CD4-positive, CD25-positive, alpha-beta regulatory T cell (primary cell): ENCODE measurements around the gene ST3GAL3. TPM values are rescaled to one million over a fixed set of nuclear protein-coding genes. Genes with fewer than 3 reads are reported as not detected.

Source experiments
- ATAC-seq, 2 donors: fragments of 150-1000 bp; cut with Tn5 transposase; one replicate each; pipeline ENCODE4 v1.10.0; 2021; ENCODE audit warnings: low read depth in 2 of 2, moderate number of reproducible peaks in 2 of 2, moderate library complexity in 1 of 2
- DNase-seq, 3 donors: peaks; one replicate each; pipeline versions ENCODE4 v3.0.0 to v3.0.0-alpha.2; 2012 to 2022; ENCODE audit warnings: mixed read lengths in 1 of 3
- H3K27ac ChIP-seq: one replicate; pipeline ENCODE4 v1.7.0; 2013; ENCODE audit warnings: mild to moderate bottlenecking, low read length; ENCODE audit not compliant: insufficient read depth, poor library complexity, severe bottlenecking
- H3K27me3 ChIP-seq: one replicate; pipeline ENCODE4 v1.7.0; 2013; ENCODE audit warnings: low read length; ENCODE audit not compliant: control insufficient read depth, insufficient read depth
- H3K36me3 ChIP-seq: one replicate; pipeline ENCODE4 v1.7.0; 2013; ENCODE audit warnings: mild to moderate bottlenecking, low read length, moderate library complexity; ENCODE audit not compliant: control insufficient read depth, insufficient read depth
- H3K4me1 ChIP-seq: 2 replicates; pipeline ENCODE4 v1.7.0; 2013; ENCODE audit warnings: mild to moderate bottlenecking, low read length; ENCODE audit not compliant: insufficient read depth, control insufficient read depth, poor library complexity, severe bottlenecking
- H3K4me3 ChIP-seq: one replicate; pipeline ENCODE4 v1.7.0; 2013; ENCODE audit warnings: low read depth, mild to moderate bottlenecking, low read length, moderate library complexity
- H3K9me3 ChIP-seq, 2 experiments: 1 replicate in 1 of 2; 2 replicates in 1 of 2; pipeline ENCODE4 v1.7.0; 2013; ENCODE audit warnings: low read length in 2 of 2, mild to moderate bottlenecking in 1 of 2, moderate library complexity in 1 of 2; ENCODE audit not compliant: control insufficient read depth in 2 of 2
- H3K27ac Mint-ChIP-seq, 3 donors: one replicate each; pipeline ENCODE4 v1.8.0; 2020 to 2022; ENCODE audit warnings: mild to moderate bottlenecking in 3 of 3, mixed read lengths in 3 of 3, moderate library complexity in 2 of 3
- H3K27me3 Mint-ChIP-seq: one replicate; pipeline ENCODE4 v1.8.0; 2022; ENCODE audit warnings: mild to moderate bottlenecking, mixed read lengths
- H3K36me3 Mint-ChIP-seq: one replicate; pipeline ENCODE4 v1.8.0; 2020; ENCODE audit warnings: mixed read lengths
- H3K4me1 Mint-ChIP-seq, 4 donors: one replicate each; pipeline ENCODE4 v1.8.0; 2020 to 2022; ENCODE audit warnings: mixed read lengths in 4 of 4, mild to moderate bottlenecking in 1 of 4
- H3K4me3 Mint-ChIP-seq, 4 donors: one replicate each; pipeline ENCODE4 v1.8.0; 2020 to 2022; ENCODE audit warnings: mild to moderate bottlenecking in 4 of 4, mixed read lengths in 4 of 4, moderate library complexity in 3 of 4
- H3K9me3 Mint-ChIP-seq, 7 donors: one replicate each; pipeline ENCODE4 v1.8.0; 2020 to 2022; ENCODE audit warnings: mixed read lengths in 7 of 7, mild to moderate bottlenecking in 3 of 7, moderate library complexity in 2 of 7
- polyA plus RNA-seq, 4 donors: library from polyadenylated mRNA; unstranded; fragments of 300-500 nt; fragmentation: Illumina TruSeq; gene quantifications; one replicate each; pipeline ENCODE4 v1.2.3, GENCODE V29; 2021
- total RNA-seq: library from RNA; stranded (reverse); gene quantifications from one replicate; pipeline ENCODE4 v1.2.3, GENCODE V29; 2022

ST3GAL3 gene
- total and polyA plus RNA-seq, 5 donors from 2014 or later = 5.7 to 25.0 (median 8.5) TPM

DNA sequence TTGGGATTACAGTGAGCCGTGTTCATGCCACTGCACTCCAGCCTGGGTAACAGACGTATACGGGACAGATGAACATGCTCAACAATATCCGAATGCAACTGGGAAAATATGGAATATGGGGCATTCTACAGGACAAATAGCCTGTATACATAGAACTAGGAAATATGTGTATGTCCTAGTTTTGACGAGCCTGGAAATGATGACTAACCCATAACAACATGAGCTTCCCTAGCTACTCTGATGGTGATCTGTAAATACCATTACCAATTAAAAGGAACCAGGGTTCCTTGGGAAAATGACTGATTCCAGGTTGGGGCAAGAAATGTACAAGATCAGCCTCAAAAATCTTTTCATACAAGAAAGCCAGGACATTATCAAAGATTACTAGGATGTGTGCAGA lies 183.5 kb downstream of the ST3GAL3 start:
- Histone ChIP-seq H3K4me3 (no peak overlapping the region), H3K9me3 (no peaks in the 10 kb centered on the region), H3K27me3 (no peaks in the 10 kb centered on the region), H3K4me1 (no peaks in the 10 kb centered on the region), H3K36me3 (peaks cover 3% of the 10 kb centered on the region), H3K27ac (no peak overlapping the region)
- Mint-ChIP-seq H3K4me1 (peaks cover 0 to 4% (median 2%) of the 10 kb centered on the region in 4 donors), H3K27ac (no peak overlapping the region), H3K36me3 (peaks cover 23% of the 10 kb centered on the region), H3K27me3 (no peaks in the 10 kb centered on the region), H3K4me3 (no peak overlapping the region), H3K9me3 (no peaks in the 10 kb centered on the region)
- ATAC-seq (no peak), DNase-seq (no peak)

DNA sequence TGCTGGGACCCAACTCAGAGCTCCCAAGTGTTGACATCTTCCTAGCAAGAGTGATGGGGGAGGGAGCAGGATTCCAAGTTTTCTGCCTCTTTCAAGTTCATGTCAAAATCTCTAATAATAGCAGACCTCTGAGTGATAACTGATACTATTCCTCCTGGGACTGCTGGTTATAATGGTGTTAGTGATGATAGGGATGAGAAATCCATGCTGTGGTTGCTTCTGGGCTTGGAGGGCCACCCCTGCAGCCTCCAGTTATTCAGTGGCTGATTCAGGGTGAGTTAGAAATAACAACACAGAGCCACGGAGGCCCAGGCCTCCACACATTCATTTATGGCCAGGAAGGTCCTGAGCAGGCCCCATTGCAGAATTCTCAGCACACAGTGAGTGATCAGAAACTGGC lies 185.7 kb downstream of the ST3GAL3 start:
- ATAC-seq = no peak
- H3K9me3 ChIP-seq = no peaks in the 10 kb centered on the region
- H3K4me1 ChIP-seq = no peaks in the 10 kb centered on the region
- peaks cover 0 to 4% (median 2%) of the 10 kb centered on the region in 4 donors for H3K4me1 Mint-ChIP-seq
- H3K27me3 ChIP-seq = no peaks in the 10 kb centered on the region
- no peak overlapping the region for H3K27ac Mint-ChIP-seq
- H3K4me3 ChIP-seq = no peak overlapping the region
- H3K27ac ChIP-seq = no peak overlapping the region
- DNase-seq = no peak
- no peak overlapping the region for H3K4me3 Mint-ChIP-seq
- H3K36me3 Mint-ChIP-seq = peaks cover 31% of the 10 kb centered on the region
- H3K36me3 ChIP-seq = peaks cover 9% of the 10 kb centered on the region
- H3K9me3 Mint-ChIP-seq = no peaks in the 10 kb centered on the region
- no peaks in the 10 kb centered on the region for H3K27me3 Mint-ChIP-seq

DNA sequence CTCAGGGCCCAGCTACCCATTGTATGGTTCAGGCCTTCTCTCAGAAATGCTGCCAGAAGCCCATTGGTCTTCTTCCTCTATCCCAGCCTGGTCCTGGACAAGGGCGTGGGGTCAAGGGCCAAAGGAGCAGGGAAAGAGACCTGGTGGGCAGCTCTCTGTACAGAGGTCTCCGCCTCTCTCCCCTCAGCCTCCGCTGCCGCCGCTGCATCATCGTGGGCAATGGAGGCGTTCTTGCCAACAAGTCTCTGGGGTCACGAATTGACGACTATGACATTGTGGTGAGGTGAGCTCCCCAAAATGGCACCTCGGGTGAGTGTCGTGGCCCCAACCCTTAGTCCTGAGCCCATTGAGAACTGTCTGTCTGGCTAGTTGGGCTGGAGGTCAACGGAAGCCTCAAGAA lies 191.6 kb downstream of the ST3GAL3 start:
- no peak overlapping the region for H3K27ac Mint-ChIP-seq
- no peaks in the 10 kb centered on the region for H3K9me3 ChIP-seq
- peaks cover 9% of the 10 kb centered on the region for H3K36me3 ChIP-seq
- no peak overlapping the region for H3K27ac ChIP-seq
- H3K4me1 Mint-ChIP-seq = peaks cover 0 to 4% (median 0%) of the 10 kb centered on the region in 4 donors
- no peak for DNase-seq
- H3K36me3 Mint-ChIP-seq = peaks cover 47% of the 10 kb centered on the region
- no peaks in the 10 kb centered on the region for H3K9me3 Mint-ChIP-seq
- no peak for ATAC-seq
- no peak overlapping the region for H3K4me3 ChIP-seq
- no peaks in the 10 kb centered on the region for H3K27me3 Mint-ChIP-seq
- H3K27me3 ChIP-seq = no peaks in the 10 kb centered on the region
- no peak overlapping the region for H3K4me3 Mint-ChIP-seq
- no peaks in the 10 kb centered on the region for H3K4me1 ChIP-seq

DNA sequence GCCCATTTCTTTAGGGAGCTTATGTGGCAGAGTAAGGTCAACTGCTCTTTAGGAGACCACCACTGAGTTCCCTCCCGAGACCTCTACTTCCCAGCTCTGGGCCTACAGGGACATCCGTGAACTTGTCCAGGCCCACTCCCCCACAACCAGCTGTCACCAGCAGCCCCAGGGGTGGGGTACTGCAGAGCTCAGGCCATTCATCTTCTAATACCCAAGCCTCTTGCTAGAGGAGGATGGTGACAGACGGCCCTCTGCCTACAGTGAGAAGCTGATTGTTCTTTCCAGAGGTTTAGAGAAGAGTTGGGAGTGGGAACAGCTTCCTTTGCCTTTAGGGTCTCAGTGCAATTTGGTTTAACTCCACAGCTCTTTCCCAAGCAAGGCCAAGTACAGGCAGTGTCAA lies 193.1 kb downstream of the ST3GAL3 start:
- H3K27ac ChIP-seq = no peak overlapping the region
- H3K9me3 ChIP-seq = no peaks in the 10 kb centered on the region
- ATAC-seq (no peak), DNase-seq (no peak)
- Mint-ChIP-seq H3K4me3 (no peak overlapping the region), H3K27ac (peak overlapping the region in 1 of 3 donors; percentile 80), H3K36me3 (peaks cover 33% of the 10 kb centered on the region), H3K4me1 (no peaks in the 10 kb centered on the region), H3K9me3 (no peaks in the 10 kb centered on the region), H3K27me3 (no peaks in the 10 kb centered on the region)
- no peak overlapping the region for H3K4me3 ChIP-seq
- no peaks in the 10 kb centered on the region for H3K27me3 ChIP-seq
- H3K4me1 ChIP-seq = no peaks in the 10 kb centered on the region
- peaks cover 6% of the 10 kb centered on the region for H3K36me3 ChIP-seq

DNA sequence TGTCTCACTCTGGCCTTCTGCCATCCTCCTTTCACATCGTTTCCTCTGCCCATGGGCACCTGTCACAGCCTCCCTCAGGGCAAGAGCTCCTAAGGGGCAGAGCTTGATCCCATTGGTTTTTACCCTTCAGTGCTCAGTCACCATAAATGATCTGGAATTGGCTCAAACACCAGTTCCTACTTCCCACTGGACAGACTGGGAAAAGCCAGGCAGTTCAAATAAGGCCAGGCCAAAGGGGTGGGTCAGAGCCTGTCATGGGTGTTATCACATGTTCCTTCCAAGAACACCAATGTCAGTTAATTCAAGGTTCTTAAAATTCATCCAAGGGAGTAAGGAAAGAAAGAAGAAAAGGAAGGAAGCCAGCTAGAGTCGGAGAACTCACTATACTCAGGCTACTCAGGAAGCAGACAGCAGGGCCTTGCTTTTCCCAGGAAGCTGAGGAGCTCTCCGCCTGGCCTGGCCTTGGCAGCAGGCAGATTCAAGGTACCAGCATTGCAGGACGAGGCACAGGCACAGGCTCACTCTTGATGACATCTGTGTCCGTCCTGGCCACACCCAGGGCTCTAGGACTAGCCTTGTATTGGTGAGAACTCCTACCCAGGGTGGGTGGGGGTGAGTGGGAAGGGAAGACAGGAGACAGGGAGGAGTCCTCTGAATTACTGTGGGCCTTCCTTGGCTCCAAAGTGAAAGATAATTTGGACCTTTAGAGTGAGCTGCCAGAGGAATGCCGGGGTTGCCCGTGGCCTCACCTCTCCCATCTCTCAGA lies 194.0 kb downstream of the ST3GAL3 start:
- Histone ChIP-seq H3K27ac (no peak overlapping the region), H3K4me1 (no peaks in the 10 kb centered on the region), H3K4me3 (no peak overlapping the region), H3K9me3 (no peaks in the 10 kb centered on the region), H3K36me3 (peaks cover 3% of the 10 kb centered on the region), H3K27me3 (no peaks in the 10 kb centered on the region)
- DNase-seq = no peak
- Mint-ChIP-seq H3K27me3 (no peaks in the 10 kb centered on the region), H3K4me3 (no peak overlapping the region), H3K36me3 (peaks cover 27% of the 10 kb centered on the region), H3K4me1 (no peaks in the 10 kb centered on the region), H3K27ac (peak overlapping the region in 2 of 3 donors; percentile 14 to 42), H3K9me3 (no peaks in the 10 kb centered on the region)
- ATAC-seq = no peak

DNA sequence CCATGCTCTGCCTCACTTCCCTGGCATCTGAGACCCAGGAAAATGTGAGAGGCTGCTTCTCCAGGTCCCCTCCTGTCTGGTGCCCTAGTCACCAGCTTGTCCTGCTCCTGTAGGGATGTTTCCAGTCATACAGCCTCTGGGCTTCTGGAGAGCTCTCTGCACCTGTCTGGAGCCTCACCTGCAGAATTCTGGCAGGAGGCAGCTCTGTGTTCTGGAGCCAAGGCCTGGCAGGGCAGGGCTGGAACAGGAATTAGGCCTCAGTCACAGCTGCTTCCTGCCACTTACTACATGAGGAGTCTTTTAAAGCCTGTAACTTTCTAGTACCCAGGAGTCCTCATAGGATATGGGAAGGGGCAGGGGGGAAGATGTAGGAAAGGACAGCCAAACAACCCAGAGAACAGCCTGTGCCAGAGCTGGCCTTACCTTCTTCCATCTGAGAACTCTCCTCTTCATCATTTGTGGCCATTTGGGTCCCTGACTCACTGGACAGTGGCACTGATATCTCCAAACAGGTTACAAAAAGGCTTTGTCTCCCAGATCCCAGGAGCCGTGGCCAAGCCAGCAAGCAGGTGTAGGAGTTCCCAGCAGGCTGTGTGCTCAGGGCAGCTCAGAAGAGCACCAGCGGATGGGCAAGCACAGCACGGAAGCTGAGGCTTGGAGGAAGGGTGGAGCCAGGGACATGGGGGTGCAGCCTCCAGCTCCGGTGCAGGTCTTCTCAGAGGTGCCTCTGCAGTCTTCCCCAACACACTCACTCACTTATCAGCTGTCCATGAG lies 194.9 kb downstream of the ST3GAL3 start:
- DNase-seq (no peak), ATAC-seq (no peak)
- no peaks in the 10 kb centered on the region for H3K27me3 ChIP-seq
- Mint-ChIP-seq H3K4me3 (peak overlapping the region in 1 of 4 donors; percentile 70), H3K36me3 (peaks cover 33% of the 10 kb centered on the region), H3K9me3 (no peaks in the 10 kb centered on the region), H3K4me1 (peaks cover 0 to 3% (median 0%) of the 10 kb centered on the region in 4 donors), H3K27me3 (no peaks in the 10 kb centered on the region), H3K27ac (peak overlapping the region; percentile 47 to 85 (median 48))
- no peaks in the 10 kb centered on the region for H3K9me3 ChIP-seq
- H3K27ac ChIP-seq = no peak overlapping the region
- no peaks in the 10 kb centered on the region for H3K4me1 ChIP-seq
- no peak overlapping the region for H3K4me3 ChIP-seq
- H3K36me3 ChIP-seq = peaks cover 3% of the 10 kb centered on the region

DNA sequence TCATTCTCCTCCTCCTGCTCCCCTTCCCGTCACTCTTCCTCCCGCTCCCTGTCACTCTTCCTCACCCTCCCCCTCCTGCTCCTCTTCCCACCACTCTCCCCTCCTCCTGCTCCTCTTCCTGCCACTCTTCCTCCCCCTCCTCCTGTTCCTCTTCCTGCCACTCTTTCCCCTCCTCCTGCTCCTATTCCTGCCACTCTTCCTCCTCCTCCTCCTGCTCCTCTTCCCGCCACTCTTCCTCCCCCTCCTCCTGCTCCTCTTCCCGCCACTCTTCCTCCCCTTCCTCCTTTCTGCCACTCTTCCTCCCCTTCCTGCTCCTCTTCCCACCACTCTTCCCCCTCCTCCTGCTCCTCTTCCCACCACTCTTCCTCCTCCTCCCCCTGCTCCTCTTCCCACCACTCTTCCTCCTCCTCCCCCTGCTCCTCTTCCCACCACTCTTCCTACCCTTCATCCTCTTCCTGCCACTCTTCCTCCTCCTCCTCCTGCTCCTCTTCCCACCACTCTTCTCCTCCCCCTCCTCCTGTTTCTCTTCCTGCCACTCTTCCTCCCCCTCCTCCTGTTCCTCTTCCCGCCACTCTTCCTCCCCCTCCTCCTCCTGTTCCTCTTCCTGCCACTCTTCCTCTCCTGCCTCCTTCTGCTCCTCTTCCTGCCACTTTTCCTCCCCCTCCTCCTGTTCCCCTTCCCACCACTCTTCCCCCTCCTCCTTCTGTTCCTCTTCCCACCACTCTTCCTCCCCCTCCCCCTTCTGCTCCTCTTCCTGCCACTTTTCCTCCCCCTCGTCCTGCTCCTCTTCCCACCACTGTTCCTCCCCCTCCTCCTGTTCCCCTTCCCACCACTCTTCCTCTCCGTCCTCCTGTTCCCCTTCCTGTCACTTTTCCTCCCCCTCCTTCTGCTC lies 197.6 kb downstream of the ST3GAL3 start:
- H3K36me3 ChIP-seq = no peaks in the 10 kb centered on the region
- Mint-ChIP-seq H3K27ac (peak overlapping the region in 1 of 3 donors; percentile 40), H3K4me1 (peaks cover 0 to 3% (median 0%) of the 10 kb centered on the region in 4 donors), H3K36me3 (peaks cover 40% of the 10 kb centered on the region), H3K9me3 (no peaks in the 10 kb centered on the region), H3K27me3 (no peaks in the 10 kb centered on the region), H3K4me3 (no peak overlapping the region)
- no peaks in the 10 kb centered on the region for H3K4me1 ChIP-seq
- no peak overlapping the region for H3K4me3 ChIP-seq
- ATAC-seq = no peak
- no peak for DNase-seq
- H3K9me3 ChIP-seq = no peaks in the 10 kb centered on the region
- H3K27ac ChIP-seq = no peak overlapping the region
- no peaks in the 10 kb centered on the region for H3K27me3 ChIP-seq
